Thyroid gland (tissue), 4 donors: Measurements from ENCODE around the gene AIF1L. TPM values are rescaled to one million over a fixed set of nuclear protein-coding genes. Genes with fewer than 3 reads are reported as not detected.

Experiments
- DNase-seq, 2 donors: peaks; one replicate each; pipeline ENCODE4 v3.0.0-alpha.2; 2019
- H3K27ac ChIP-seq, 3 donors: fragments of 200-600 bp; sonication (generic); 1 replicate in 2 of 3; 2 replicates in 1 of 3; pipeline ENCODE4 v1.5.1; 2016 to 2019; ENCODE audit warnings: mild to moderate bottlenecking in 1 of 3, moderate library complexity in 1 of 3
- H3K27me3 ChIP-seq: fragments of 200-600 bp; sonication (generic); one replicate; pipeline ENCODE4 v1.5.1; 2019
- H3K36me3 ChIP-seq, 2 donors: fragments of 200-600 bp; sonication (generic); one replicate each; pipeline ENCODE4 v1.5.1; 2016 to 2019
- H3K4me1 ChIP-seq, 2 donors: fragments of 200-600 bp; sonication (generic); one replicate each; pipeline ENCODE4 v1.5.1; 2017 to 2019
- H3K4me3 ChIP-seq, 3 donors: fragments of 200-600 bp; sonication (generic); replicated peaks in 1 of 3; 1 replicate in 2 of 3; 2 replicates in 1 of 3; pipeline ENCODE4 v1.5.1; 2016; ENCODE audit warnings: mild to moderate bottlenecking in 1 of 3
- H3K9me3 ChIP-seq: fragments of 200-600 bp; sonication (generic); one replicate; pipeline ENCODE4 v1.5.1; 2017
- CTCF ChIP-seq, 6 experiments: fragments of 200-600 bp in 3 of 6; fragments of 450-650 bp in 3 of 6; sonication (generic) in 3 of 6; IDR thresholded peaks; one replicate each; pipeline ENCODE4 v1.5.1; 2016 to 2019; ENCODE audit warnings: antibody characterized with exemption in 6 of 6, mild to moderate bottlenecking in 2 of 6, inconsistent platforms in 1 of 6, moderate library complexity in 1 of 6
- POLR2A ChIP-seq, 2 donors: fragments of 450-650 bp; IDR thresholded peaks; one replicate each; pipeline ENCODE4 v1.6.1; 2017; ENCODE audit warnings: antibody characterized with exemption in 2 of 2, mild to moderate bottlenecking in 2 of 2, moderate library complexity in 1 of 2
- WGBS, 2 donors: methylation state at CpG; one replicate each; pipeline ENCODE4 v1.1.5; 2017; 5-methylcytosine and 5-hydroxymethylcytosine counted together
- intact Hi-C: fragments of 100-400 bp; cut with DNase I; formaldehyde crosslinking; loops from one replicate; pipeline ENCODE4 v1.15.1; 2023
- total RNA-seq, 4 donors: library from RNA; depleted of rRNA; stranded (reverse); fragments of >200 nt; gene quantifications; one replicate each; pipeline ENCODE4 v1.2.3, GENCODE V29; 2016

The AIF1L gene
- total RNA-seq, 4 donors from 2014 or later, result 43.0 to 114 (median 87.9) TPM

- H3K27ac ChIP-seq, result peak overlapping the region; percentile 94 to 99 (median 95)
- H3K9me3 ChIP-seq, result no peaks in the 10 kb centered on the region
- H3K4me1 ChIP-seq, result peaks cover 44 to 48% of the 10 kb centered on the region in 2 donors
- H3K27me3 ChIP-seq, result no peaks in the 10 kb centered on the region
- intact Hi-C loops, result no loop called here
- 82 to 90% methylated on average over 8 to 9 of the region's 9 CpGs for WGBS, 2 donors
- H3K4me3 ChIP-seq, result no peak overlapping the region
- TF ChIP-seq POLR2A (IDR thresholded peaks at IDR 0.05), result no peak
- H3K36me3 ChIP-seq, result no peaks in the 10 kb centered on the region
- DNase-seq, result no peak
Observed at GRCh38 chr9:131103024-131103423, 6.7 kb downstream of the AIF1L start.

DNA sequence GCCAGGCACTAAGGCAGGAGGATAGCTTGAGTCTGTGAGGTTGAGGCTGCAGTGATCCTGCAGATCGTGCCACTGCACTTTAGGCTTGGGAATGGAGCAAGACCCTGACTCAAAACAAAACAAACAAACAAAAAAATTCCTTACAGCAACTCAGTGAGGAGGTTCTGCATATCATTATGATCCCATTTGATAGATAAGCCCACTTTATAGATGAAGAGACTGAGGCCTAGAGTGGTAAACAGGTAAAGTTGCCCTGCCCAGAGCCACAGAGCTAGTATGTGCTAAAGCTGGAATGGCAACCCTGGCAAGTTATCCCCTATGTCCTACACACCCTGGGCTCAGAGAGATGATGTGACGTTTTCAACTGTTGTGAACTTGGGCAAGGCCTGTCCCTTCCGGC, 7.2 kb downstream of the AIF1L start:
- intact Hi-C loops, result no loop called here
- H3K27ac ChIP-seq, result peak overlapping the region in 2 of 3 donors; percentile 94 to 95
- TF ChIP-seq POLR2A (IDR thresholded peaks at IDR 0.05) (no peak), CTCF (IDR thresholded peaks at IDR 0.05) (no peak)
- H3K36me3 ChIP-seq, result no peaks in the 10 kb centered on the region
- H3K9me3 ChIP-seq, result no peaks in the 10 kb centered on the region
- no peak for DNase-seq
- no peaks in the 10 kb centered on the region for H3K27me3 ChIP-seq
- H3K4me3 ChIP-seq, result no peak overlapping the region
- peaks cover 39 to 43% of the 10 kb centered on the region in 2 donors for H3K4me1 ChIP-seq
- 95 to 98% methylated on average over 2 to 3 of the region's 3 CpGs for WGBS, 2 donors

- peak overlapping the region in 1 of 3 donors; percentile 14 for H3K27ac ChIP-seq
- WGBS, 2 donors, result 76 to 77% methylated on average over 3 to 5 of the region's 5 CpGs
- H3K27me3 ChIP-seq, result no peaks in the 10 kb centered on the region
- peaks cover 33 to 37% of the 10 kb centered on the region in 2 donors for H3K4me1 ChIP-seq
- no peak for TF ChIP-seq CTCF (IDR thresholded peaks at IDR 0.05)
- TF ChIP-seq POLR2A (IDR thresholded peaks at IDR 0.05), result no peak
- H3K36me3 ChIP-seq, result no peaks in the 10 kb centered on the region
- intact Hi-C loops, result no loop called here
- no peak overlapping the region for H3K4me3 ChIP-seq
- H3K9me3 ChIP-seq, result no peaks in the 10 kb centered on the region
- DNase-seq, result no peak
Observed at GRCh38 chr9:131104016-131104740, 7.8 kb downstream of the AIF1L start.

DNA sequence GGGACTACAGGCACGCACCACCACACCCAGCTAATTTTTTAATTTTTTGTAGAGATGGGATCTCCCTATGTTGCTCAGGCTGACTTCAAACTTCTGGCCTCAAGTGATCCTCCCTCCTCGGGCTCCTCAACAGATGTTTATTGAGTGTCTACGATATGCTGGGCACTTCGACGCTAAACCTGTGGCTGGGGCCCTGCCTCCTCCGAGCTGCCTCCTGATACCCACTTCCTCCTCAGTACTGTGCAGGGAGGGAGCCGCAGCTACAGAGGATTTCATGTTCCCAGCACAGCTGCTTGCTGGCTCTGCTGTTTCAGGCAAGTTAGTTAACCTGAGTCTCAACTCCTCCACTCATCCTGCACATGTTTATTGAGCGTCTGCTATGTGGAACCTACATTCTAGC, 9.6 kb downstream of the AIF1L start:
- H3K9me3 ChIP-seq, result no peaks in the 10 kb centered on the region
- H3K27me3 ChIP-seq, result no peaks in the 10 kb centered on the region
- DNase-seq, result no peak
- peaks cover 17 to 21% of the 10 kb centered on the region in 2 donors for H3K4me1 ChIP-seq
- H3K4me3 ChIP-seq, result no peak overlapping the region
- intact Hi-C loops, result no loop called here
- TF ChIP-seq POLR2A (IDR thresholded peaks at IDR 0.05), result no peak
- no peak for TF ChIP-seq CTCF (IDR thresholded peaks at IDR 0.05)
- 92 to 97% methylated on average over 8 of the region's 8 CpGs for WGBS, 2 donors
- no peaks in the 10 kb centered on the region for H3K36me3 ChIP-seq
- H3K27ac ChIP-seq, result no peak overlapping the region

DNA sequence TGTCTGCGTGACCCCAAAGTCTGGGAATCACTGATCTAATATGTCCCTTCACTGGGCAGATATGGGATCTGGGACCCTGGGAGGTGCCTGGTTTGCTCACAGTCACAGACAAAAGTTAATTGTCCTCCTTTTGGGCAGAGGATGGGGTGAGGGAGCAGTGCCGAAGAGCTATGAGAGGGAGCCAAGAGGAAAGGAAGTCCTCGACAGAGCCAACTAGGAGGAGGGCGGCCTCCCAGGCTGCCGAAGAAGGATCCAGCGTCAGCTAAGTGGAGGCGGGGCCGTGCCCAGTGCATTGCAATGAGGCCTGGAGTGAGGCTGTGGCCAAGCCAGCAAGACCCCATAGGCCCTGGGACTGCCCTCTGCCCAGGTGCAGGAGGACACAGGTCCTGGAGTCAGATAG, 11.4 kb downstream of the AIF1L start:
- H3K4me1 ChIP-seq, result peaks cover 0 to 3% of the 10 kb centered on the region in 2 donors
- TF ChIP-seq CTCF (IDR thresholded peaks at IDR 0.05), result no peak
- TF ChIP-seq POLR2A (IDR thresholded peaks at IDR 0.05), result no peak
- intact Hi-C loops, result no loop called here
- peak overlapping the region in 1 of 3 donors; percentile 43 for H3K27ac ChIP-seq
- WGBS, 2 donors, result 67 to 71% methylated on average over 8 of the region's 8 CpGs
- no peaks in the 10 kb centered on the region for H3K27me3 ChIP-seq
- no peaks in the 10 kb centered on the region for H3K36me3 ChIP-seq
- peak in 1 of 2 donors; percentile 17 for DNase-seq
- no peaks in the 10 kb centered on the region for H3K9me3 ChIP-seq
- no peak overlapping the region for H3K4me3 ChIP-seq
